GM23248 (cell line): ENCODE results near the gene SCAP. TPM values are rescaled to one million over a fixed set of nuclear protein-coding genes. Genes with fewer than 3 reads are reported as not detected.

ENCODE experiments used
- DNase-seq: peaks from one replicate; pipeline ENCODE4 v3.0.0-alpha.2; 2015
- H2AFZ ChIP-seq: fragments of 200-600 bp; sonication (generic); 2 replicates; pipeline ENCODE4 v1.6.1; 2016; ENCODE audit warnings: antibody characterized with exemption
- H3F3A ChIP-seq: fragments of 200-600 bp; sonication (generic); 2 replicates; pipeline ENCODE4 v1.6.1; 2016; ENCODE audit warnings: mild to moderate bottlenecking, antibody characterized with exemption, mixed run types; ENCODE audit not compliant: insufficient read depth
- H3K27ac ChIP-seq: fragments of 200-600 bp; sonication (generic); 2 replicates; pipeline ENCODE4 v1.5.1; 2016; ENCODE audit warnings: mild to moderate bottlenecking
- H3K27me3 ChIP-seq: fragments of 200-600 bp; sonication (generic); replicated peaks from 2 replicates; pipeline ENCODE4 v1.6.1; 2016; ENCODE audit warnings: mild to moderate bottlenecking; ENCODE audit not compliant: insufficient read depth
- H3K36me3 ChIP-seq: fragments of 200-600 bp; sonication (generic); 2 replicates; pipeline ENCODE4 v1.6.1; 2016; ENCODE audit warnings: low read depth, mild to moderate bottlenecking
- H3K4me1 ChIP-seq: fragments of 200-600 bp; sonication (generic); 2 replicates; pipeline ENCODE4 v1.6.1; 2016; ENCODE audit warnings: mild to moderate bottlenecking; ENCODE audit not compliant: insufficient read depth
- H3K4me2 ChIP-seq: fragments of 200-600 bp; sonication (generic); one replicate; pipeline ENCODE4 v1.6.1; 2016; ENCODE audit warnings: mild to moderate bottlenecking; ENCODE audit not compliant: unreplicated experiment
- H3K4me3 ChIP-seq: fragments of 200-600 bp; sonication (generic); 2 replicates; pipeline ENCODE4 v1.5.1; 2016; ENCODE audit warnings: mild to moderate bottlenecking
- H3K79me2 ChIP-seq: fragments of 200-600 bp; sonication (generic); 2 replicates; pipeline ENCODE4 v1.6.1; 2016; ENCODE audit warnings: mild to moderate bottlenecking; ENCODE audit not compliant: insufficient read depth
- H3K9ac ChIP-seq: fragments of 200-600 bp; sonication (generic); 2 replicates; pipeline ENCODE4 v1.6.1; 2016; ENCODE audit warnings: mild to moderate bottlenecking
- H3K9me2 ChIP-seq: fragments of 200-600 bp; sonication (generic); 2 replicates; pipeline ENCODE4 v1.6.1; 2016; ENCODE audit warnings: mixed run types, mild to moderate bottlenecking, moderate library complexity; ENCODE audit not compliant: insufficient read depth
- H3K9me3 ChIP-seq: fragments of 200-600 bp; sonication (generic); one replicate; pipeline ENCODE4 v1.6.1; 2017; ENCODE audit warnings: low read depth
- H4K20me1 ChIP-seq: fragments of 200-600 bp; sonication (generic); 2 replicates; pipeline ENCODE4 v1.6.0; 2016; ENCODE audit not compliant: insufficient read depth
- EZH2 ChIP-seq: fragments of 200-600 bp; sonication (generic); IDR thresholded peaks from 2 replicates; pipeline ENCODE4 v1.6.1; 2018; ENCODE audit warnings: antibody characterized with exemption, mild to moderate bottlenecking; ENCODE audit not compliant: insufficient read depth, poor library complexity, severe bottlenecking
- EZH2phosphoT487 ChIP-seq: fragments of 200-600 bp; sonication (generic); IDR thresholded peaks from 2 replicates; pipeline ENCODE4 v1.6.1; 2018; ENCODE audit warnings: antibody characterized with exemption, moderate library complexity, mild to moderate bottlenecking, low read depth; ENCODE audit not compliant: insufficient read depth
- WGBS, 2 experiments: methylation state at CpG; one replicate each; pipeline ENCODE4 v1.1.6; 2015 to 2017; ENCODE audit warnings: low lambda C conversion rate in 2 of 2, low coverage in 1 of 2; ENCODE audit errors: missing lambda C conversion rate in 2 of 2; 5-methylcytosine and 5-hydroxymethylcytosine counted together
- in situ Hi-C: fragments of 300-500 bp; cut with MboI; formaldehyde crosslinking; loops from 2 replicates; pipeline ENCODE4 v1.15.0; 2020
- polyA plus RNA-seq: library from polyadenylated mRNA; unstranded; fragments of >200 nt; fragmentation: Nextera tagmentation; extraction: Ambion mirVana; gene quantifications from 2 replicates; pipeline ENCODE4 v1.2.1, GENCODE V29; 2016
- total RNA-seq: library from RNA; depleted of rRNA; stranded (reverse); fragments of >200 nt; shearing (Covaris generic); gene quantifications from 2 replicates; pipeline ENCODE4 v1.2.3, GENCODE V29; 2014

Gene SCAP
- total and polyA plus RNA-seq, 2 experiments from 2014 or later, result 34.7 to 70.1 TPM

DNA sequence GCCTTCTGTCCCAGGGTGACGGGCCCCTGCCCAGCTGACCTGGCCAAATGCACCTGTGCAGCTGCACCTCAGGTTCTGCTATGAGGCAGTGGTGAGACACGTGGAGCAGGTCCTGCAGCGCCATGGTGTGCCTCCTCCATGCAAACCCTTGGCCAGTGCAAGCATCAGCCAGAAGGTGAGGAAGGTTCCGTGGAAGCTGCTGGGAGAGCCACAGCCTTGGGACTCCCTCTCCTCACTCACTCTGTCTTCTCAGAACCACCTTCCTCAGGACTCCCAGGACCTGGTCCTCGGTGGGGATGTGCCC lies 63.3 kb downstream of the SCAP start:
- Histone ChIP-seq H3F3A (0 out of 2 replicates have a peak, but pooled peaks cover 4% of the 10 kb centered on the region), H2AFZ (no peak overlapping the region), H3K36me3 (no peaks in the 10 kb centered on the region; the same call in 1 of the 2 replicates), H3K4me1 (no peaks in the 10 kb centered on the region), H3K9ac (no peak overlapping the region), H3K9me2 (no peaks in the 10 kb centered on the region), H3K27me3 (no peaks in the 10 kb centered on the region), H3K4me3 (no peak overlapping the region), H3K79me2 (no peaks in the 10 kb centered on the region; the same call in 1 of the 2 replicates), H3K9me3 (no peaks in the 10 kb centered on the region), H3K27ac (no peak overlapping the region), H4K20me1 (no peaks in the 10 kb centered on the region), H3K4me2 (no peak overlapping the region)
- DNase-seq, result no peak
- 77 to 87% methylated on average over 5 of the region's 5 CpGs for WGBS, 2 experiments
- in situ Hi-C loops, result no loop called here
- TF ChIP-seq EZH2 (no peak), EZH2phosphoT487 (no peak)

GRCh38 chr3:47411696-47412452 lies 63.9 kb downstream of the SCAP start:
- TF ChIP-seq EZH2phosphoT487, result no peak
- no peak for TF ChIP-seq EZH2
- Histone ChIP-seq H3F3A (0 out of 2 replicates have a peak, but pooled peaks cover 4% of the 10 kb centered on the region), H3K36me3 (no peaks in the 10 kb centered on the region; the same call in 1 of the 2 replicates), H3K9me3 (no peaks in the 10 kb centered on the region), H3K9me2 (no peaks in the 10 kb centered on the region), H3K27ac (no peak overlapping the region), H3K4me1 (no peaks in the 10 kb centered on the region), H3K79me2 (no peaks in the 10 kb centered on the region; the same call in 1 of the 2 replicates), H3K4me3 (no peak overlapping the region), H3K27me3 (no peaks in the 10 kb centered on the region), H3K4me2 (no peak overlapping the region), H2AFZ (no peak overlapping the region), H3K9ac (no peak overlapping the region), H4K20me1 (no peaks in the 10 kb centered on the region)
- no peak for DNase-seq
- in situ Hi-C loops, result no loop called here
- WGBS, 2 experiments, result 88 to 89% methylated on average over 23 to 24 of the region's 24 CpGs

DNA sequence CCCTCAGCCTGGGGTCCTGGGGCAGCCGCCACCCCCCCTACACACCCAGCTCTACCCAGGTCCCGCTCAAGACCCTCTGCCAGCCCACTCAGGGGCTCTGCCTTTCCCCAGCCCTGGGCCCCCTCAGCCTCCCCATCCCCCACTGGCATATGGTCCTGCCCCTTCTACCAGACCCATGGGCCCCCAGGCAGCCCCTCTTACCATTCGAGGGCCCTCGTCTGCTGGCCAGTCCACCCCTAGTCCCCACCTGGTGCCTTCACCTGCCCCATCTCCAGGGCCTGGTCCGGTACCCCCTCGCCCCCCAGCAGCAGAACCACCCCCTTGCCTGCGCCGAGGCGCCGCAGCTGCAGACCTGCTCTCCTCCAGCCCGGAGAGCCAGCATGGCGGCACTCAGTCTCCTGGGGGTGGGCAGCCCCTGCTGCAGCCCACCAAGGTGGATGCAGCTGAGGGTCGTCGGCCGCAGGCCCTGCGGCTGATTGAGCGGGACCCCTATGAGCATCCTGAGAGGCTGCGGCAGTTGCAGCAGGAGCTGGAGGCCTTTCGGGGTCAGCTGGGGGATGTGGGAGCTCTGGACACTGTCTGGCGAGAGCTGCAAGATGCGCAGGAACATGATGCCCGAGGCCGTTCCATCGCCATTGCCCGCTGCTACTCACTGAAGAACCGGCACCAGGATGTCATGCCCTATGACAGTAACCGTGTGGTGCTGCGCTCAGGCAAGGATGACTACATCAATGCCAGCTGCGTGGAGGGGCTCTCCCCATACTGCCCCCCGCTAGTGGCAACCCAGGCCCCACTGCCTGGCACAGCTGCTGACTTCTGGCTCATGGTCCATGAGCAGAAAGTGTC lies 64.7 kb downstream of the SCAP start:
- Histone ChIP-seq H3F3A (0 out of 2 replicates have a peak, but pooled peaks cover 4% of the 10 kb centered on the region), H3K27ac (no peak overlapping the region), H3K79me2 (no peaks in the 10 kb centered on the region; the same call in 1 of the 2 replicates), H3K9me2 (no peaks in the 10 kb centered on the region), H3K4me2 (no peak overlapping the region), H2AFZ (no peak overlapping the region), H3K9me3 (no peaks in the 10 kb centered on the region), H3K4me1 (no peaks in the 10 kb centered on the region), H4K20me1 (no peaks in the 10 kb centered on the region), H3K4me3 (no peak overlapping the region), H3K36me3 (no peaks in the 10 kb centered on the region; the same call in 1 of the 2 replicates), H3K27me3 (no peaks in the 10 kb centered on the region), H3K9ac (no peak overlapping the region)
- in situ Hi-C loops, result no loop called here
- no peak for TF ChIP-seq EZH2
- TF ChIP-seq EZH2phosphoT487, result no peak
- WGBS, 2 experiments, result 91 to 94% methylated on average over 25 to 30 of the region's 30 CpGs
- DNase-seq, result no peak

GRCh38 chr3:47410417-47410720 lies 65.4 kb downstream of the SCAP start:
- 74% methylated on average over 10 of the region's 10 CpGs; no CpG with 5 or more reads in 1 of the 2 experiments for WGBS, 2 experiments
- Histone ChIP-seq H3K9me2 (no peaks in the 10 kb centered on the region), H3K9me3 (no peaks in the 10 kb centered on the region), H3K4me1 (peaks cover 3% of the 10 kb centered on the region; the same call in 1 of the 2 replicates), H3K79me2 (peaks cover 6% of the 10 kb centered on the region), H3K27ac (no peak overlapping the region), H3K4me2 (no peak overlapping the region), H3F3A (0 out of 2 replicates have a peak, but pooled peaks cover 4% of the 10 kb centered on the region), H2AFZ (no peak overlapping the region), H3K36me3 (no peaks in the 10 kb centered on the region; the same call in 1 of the 2 replicates), H3K9ac (no peak overlapping the region), H3K27me3 (no peaks in the 10 kb centered on the region), H3K4me3 (no peak overlapping the region), H4K20me1 (no peaks in the 10 kb centered on the region)
- in situ Hi-C loops, result no loop called here
- no peak for DNase-seq
- TF ChIP-seq EZH2 (no peak), EZH2phosphoT487 (no peak)
